SK-N-SH (cell line): ENCODE measurements around the gene AGPAT3. TPM values are rescaled to one million over a fixed set of nuclear protein-coding genes. Genes with fewer than 3 reads are reported as not detected.

ENCODE experiments used
- CTCF ChIA-PET: fragments of 300-600, 350-600 bp; formaldehyde crosslinking; extraction: SDS; loops from one replicate; lab custom pipeline; 2021; lab: Yijun Ruan, JAX
- POLR2A ChIA-PET: fragments of 350-600 bp; sonication (Branson Sonifier 250); formaldehyde crosslinking; extraction: SDS; loops from one replicate; lab custom pipeline; 2020; ENCODE audit warnings: antibody characterized with exemption, inconsistent platforms; lab: Yijun Ruan, JAX
- DNase-seq: peaks from one replicate; pipeline ENCODE4 v3.0.0; 2012
- H2AFZ ChIP-seq: fragments of 200-600 bp; sonication (generic); 2 replicates; pipeline ENCODE4 v1.8.1; 2016; ENCODE audit warnings: antibody characterized with exemption, mild to moderate bottlenecking, low read depth
- H3F3A ChIP-seq: fragments of 200-600 bp; sonication (generic); replicated peaks from 2 replicates; pipeline ENCODE3; 2016; ENCODE audit warnings: antibody characterized with exemption, mild to moderate bottlenecking; ENCODE audit not compliant: insufficient read depth
- H3K27ac ChIP-seq, 2 experiments: fragments of 200-500 bp in 1 of 2; fragments of 200-600 bp in 1 of 2; sonication (Bioruptor generic) in 1 of 2; sonication (generic), shearing (Covaris generic) in 1 of 2; 2 replicates each; pipeline versions ENCODE4 v1.5.1 to v1.6.1; 2014 to 2016; ENCODE audit warnings: low read depth in 2 of 2, inconsistent platforms in 1 of 2, low read length in 1 of 2, mild to moderate bottlenecking in 1 of 2, mixed read lengths in 1 of 2
- H3K27me3 ChIP-seq: fragments of 200-600 bp; sonication (generic), shearing (Covaris generic); 2 replicates; pipeline ENCODE4 v1.6.1; 2016; ENCODE audit warnings: mixed run types; ENCODE audit not compliant: insufficient read depth
- H3K36me3 ChIP-seq, 2 experiments: fragments of 200-500 bp in 1 of 2; fragments of 200-600 bp in 1 of 2; sonication (Bioruptor generic) in 1 of 2; sonication (generic) in 1 of 2; replicated peaks in 1 of 2; 2 replicates each; pipeline versions ENCODE3 to v1.5.1; 2014 to 2016; ENCODE audit warnings: low read length in 1 of 2, mild to moderate bottlenecking in 1 of 2; ENCODE audit not compliant: insufficient read depth in 2 of 2, control insufficient read depth in 1 of 2
- H3K4me1 ChIP-seq, 2 experiments: fragments of 200-500 bp in 1 of 2; fragments of 200-600 bp in 1 of 2; sonication (Bioruptor generic) in 1 of 2; sonication (generic), shearing (Covaris generic) in 1 of 2; 2 replicates each; pipeline versions ENCODE4 v1.5.1 to v1.6.1; 2014 to 2016; ENCODE audit warnings: low read depth in 1 of 2, low read length in 1 of 2, mixed run types in 1 of 2; ENCODE audit not compliant: insufficient read depth in 2 of 2, control insufficient read depth in 1 of 2
- H3K4me2 ChIP-seq: fragments of 200-600 bp; sonication (generic), shearing (Covaris generic); 2 replicates; pipeline ENCODE4 v1.6.1; 2017; ENCODE audit warnings: mixed run types
- H3K4me3 ChIP-seq, 2 experiments: fragments of 200-500 bp in 1 of 2; fragments of 200-600 bp in 1 of 2; sonication (Bioruptor generic) in 1 of 2; sonication (generic), shearing (Covaris generic) in 1 of 2; 2 replicates each; pipeline versions ENCODE4 v1.5.1 to v1.8.1; 2014 to 2016; ENCODE audit warnings: low read depth in 2 of 2, inconsistent platforms in 1 of 2, low read length in 1 of 2, mild to moderate bottlenecking in 1 of 2, mixed read lengths in 1 of 2, moderate library complexity in 1 of 2
- H3K79me2 ChIP-seq: fragments of 200-600 bp; sonication (generic); 2 replicates; pipeline ENCODE4 v1.8.1; 2017; ENCODE audit warnings: mild to moderate bottlenecking; ENCODE audit not compliant: insufficient read depth
- H3K9ac ChIP-seq: fragments of 200-600 bp; sonication (generic); 2 replicates; pipeline ENCODE4 v1.6.1; 2017; ENCODE audit warnings: mixed run types
- H3K9me2 ChIP-seq: fragments of 200-600 bp; sonication (generic); 2 replicates; pipeline ENCODE4 v1.6.1; 2017; ENCODE audit warnings: mixed run types
- H3K9me3 ChIP-seq: fragments of 200-600 bp; sonication (generic); 2 replicates; pipeline ENCODE4 v1.6.1; 2017; ENCODE audit warnings: mixed run types, mild to moderate bottlenecking, moderate library complexity
- H4K20me1 ChIP-seq: fragments of 200-600 bp; sonication (generic); 2 replicates; pipeline ENCODE4 v1.6.1; 2017; ENCODE audit warnings: mild to moderate bottlenecking, mixed run types; ENCODE audit not compliant: insufficient read depth
- CHD2 ChIP-seq: fragments of 150-350 bp; IDR thresholded peaks from 2 replicates; pipeline ENCODE4 v1.6.1; 2018; ENCODE audit warnings: low read length; ENCODE audit not compliant: partially characterized antibody
- ELF1 ChIP-seq: IDR thresholded peaks from 2 replicates; pipeline ENCODE4 v1.4.0; 2012
- EP300 ChIP-seq, 2 experiments: IDR thresholded peaks; 2 replicates each; pipeline versions ENCODE4 v1.4.0 to v1.6.1; 2012; ENCODE audit warnings: borderline replicate concordance in 1 of 2, low read depth in 1 of 2, low read length in 1 of 2
- FOSL2 ChIP-seq: IDR thresholded peaks from 2 replicates; pipeline ENCODE4 v1.4.0; 2012; ENCODE audit warnings: low read depth, mild to moderate bottlenecking, moderate library complexity, borderline replicate concordance
- GABPA ChIP-seq: IDR thresholded peaks from 2 replicates; pipeline ENCODE4 v1.4.0; 2012; ENCODE audit warnings: low read depth, mild to moderate bottlenecking
- NFIC ChIP-seq: IDR thresholded peaks from 2 replicates; pipeline ENCODE4 v1.4.0; 2012; ENCODE audit warnings: borderline replicate concordance
- POLR2AphosphoS5 ChIP-seq: IDR thresholded peaks from 2 replicates; pipeline ENCODE4 v1.6.1; 2012; ENCODE audit warnings: low read depth, low read length
- RAD21 ChIP-seq: IDR thresholded peaks from 2 replicates; pipeline ENCODE4 v1.6.1; 2012; ENCODE audit warnings: mild to moderate bottlenecking, low read length
- RFX5 ChIP-seq: IDR thresholded peaks from 2 replicates; pipeline ENCODE4 v1.6.1; 2012; ENCODE audit warnings: mild to moderate bottlenecking, improper control_type of control experiment, low read length
- RXRA ChIP-seq: IDR thresholded peaks from 2 replicates; pipeline ENCODE4 v1.4.0; 2012; ENCODE audit warnings: low read depth, mild to moderate bottlenecking, borderline replicate concordance
- SIN3A ChIP-seq: IDR thresholded peaks from 2 replicates; pipeline ENCODE4 v1.6.1; 2012; ENCODE audit warnings: low read depth, mild to moderate bottlenecking, low read length, moderate library complexity, borderline replicate concordance
- SMC3 ChIP-seq: IDR thresholded peaks from 2 replicates; pipeline ENCODE4 v1.6.1; 2012; ENCODE audit warnings: low read depth, low read length, improper control_type of control experiment
- TAF1 ChIP-seq: IDR thresholded peaks from 2 replicates; pipeline ENCODE4 v1.6.1; 2012; ENCODE audit warnings: low read depth, mild to moderate bottlenecking, low read length, moderate library complexity, borderline replicate concordance
- TCF12 ChIP-seq: IDR thresholded peaks from 2 replicates; pipeline ENCODE4 v1.4.0; 2012
- TEAD4 ChIP-seq: IDR thresholded peaks from 2 replicates; pipeline ENCODE4 v1.4.0; 2012; ENCODE audit warnings: mild to moderate bottlenecking, borderline replicate concordance; ENCODE audit not compliant: insufficient read depth
- USF1 ChIP-seq: IDR thresholded peaks from 2 replicates; pipeline ENCODE4 v1.4.0; 2012; ENCODE audit warnings: low read depth, borderline replicate concordance
- WGBS: methylation state at CpG from one replicate; pipeline ENCODE4 v1.1.6; 2017; ENCODE audit warnings: low lambda C conversion rate; 5-methylcytosine and 5-hydroxymethylcytosine counted together
- polyA plus RNA-seq, 3 experiments: library from polyadenylated mRNA; depleted of rRNA; stranded (reverse); fragments of >200 nt; gene quantifications; 2 replicates each; pipeline ENCODE4 v1.2.3, GENCODE V29; 2012
- TF ChIP-seq, protein P1 (sequence below): fragments of 150-350 bp; IDR thresholded peaks from 2 replicates; pipeline ENCODE4 v1.6.1; 2016; ENCODE audit warnings: mild to moderate bottlenecking, low read depth, low read length
- TF ChIP-seq, protein P2 (sequence below): fragments of 200-600 bp; sonication (generic); IDR thresholded peaks from 2 replicates; pipeline ENCODE4 v1.6.1; 2017; ENCODE audit warnings: antibody characterized with exemption, mild to moderate bottlenecking, moderate library complexity
- TF ChIP-seq, protein P3 (sequence below): IDR thresholded peaks from 2 replicates; pipeline ENCODE4 v1.6.1; 2012; ENCODE audit warnings: mild to moderate bottlenecking, low read depth, low read length, moderate library complexity
- TF ChIP-seq, protein P4 (sequence below): IDR thresholded peaks from 2 replicates; pipeline ENCODE4 v1.4.0; 2012; ENCODE audit warnings: low read depth, borderline replicate concordance

Gene AGPAT3
- polyA plus RNA-seq, 1 of the 3 experiments (the other 2 are of a cell fraction), result 35.3 TPM

DNA sequence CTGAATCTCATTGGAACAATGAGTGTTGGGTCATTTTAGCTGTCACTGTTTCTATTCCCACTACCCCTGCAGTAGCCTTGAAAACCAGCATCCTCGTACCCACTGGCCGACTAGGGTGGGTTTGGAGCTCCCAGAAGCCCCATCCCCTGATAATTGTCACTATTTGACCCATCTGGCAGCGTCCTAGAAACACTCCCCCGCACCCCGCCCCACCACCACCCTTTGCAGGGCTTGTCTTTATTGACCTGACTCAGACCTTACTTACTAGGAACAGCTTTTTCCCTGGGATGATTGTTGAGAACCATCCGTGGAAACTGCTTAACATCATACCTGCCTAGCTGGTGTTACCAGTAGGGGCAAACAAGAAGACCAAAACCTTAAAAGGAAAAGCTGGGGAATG lies 28.4 kb upstream of the AGPAT3 start:
- no peaks in the 10 kb centered on the region for H3K4me1 ChIP-seq
- H3K79me2 ChIP-seq, result no peaks in the 10 kb centered on the region
- no peak overlapping the region for H2AFZ ChIP-seq
- no peak overlapping the region for H3K4me2 ChIP-seq
- 36% methylated on average over 6 of the region's 6 CpGs for WGBS
- no peaks in the 10 kb centered on the region for H3K36me3 ChIP-seq
- H3K27me3 ChIP-seq, result peaks cover 11% of the 10 kb centered on the region; the same call in 1 of the 2 replicates
- H4K20me1 ChIP-seq, result no peaks in the 10 kb centered on the region
- no peaks in the 10 kb centered on the region for H3F3A ChIP-seq
- TF ChIP-seq, protein P1, sequence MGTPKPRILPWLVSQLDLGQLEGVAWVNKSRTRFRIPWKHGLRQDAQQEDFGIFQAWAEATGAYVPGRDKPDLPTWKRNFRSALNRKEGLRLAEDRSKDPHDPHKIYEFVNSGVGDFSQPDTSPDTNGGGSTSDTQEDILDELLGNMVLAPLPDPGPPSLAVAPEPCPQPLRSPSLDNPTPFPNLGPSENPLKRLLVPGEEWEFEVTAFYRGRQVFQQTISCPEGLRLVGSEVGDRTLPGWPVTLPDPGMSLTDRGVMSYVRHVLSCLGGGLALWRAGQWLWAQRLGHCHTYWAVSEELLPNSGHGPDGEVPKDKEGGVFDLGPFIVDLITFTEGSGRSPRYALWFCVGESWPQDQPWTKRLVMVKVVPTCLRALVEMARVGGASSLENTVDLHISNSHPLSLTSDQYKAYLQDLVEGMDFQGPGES, result no peak
- no peak for TF ChIP-seq TAF1
- TF ChIP-seq, protein P2, sequence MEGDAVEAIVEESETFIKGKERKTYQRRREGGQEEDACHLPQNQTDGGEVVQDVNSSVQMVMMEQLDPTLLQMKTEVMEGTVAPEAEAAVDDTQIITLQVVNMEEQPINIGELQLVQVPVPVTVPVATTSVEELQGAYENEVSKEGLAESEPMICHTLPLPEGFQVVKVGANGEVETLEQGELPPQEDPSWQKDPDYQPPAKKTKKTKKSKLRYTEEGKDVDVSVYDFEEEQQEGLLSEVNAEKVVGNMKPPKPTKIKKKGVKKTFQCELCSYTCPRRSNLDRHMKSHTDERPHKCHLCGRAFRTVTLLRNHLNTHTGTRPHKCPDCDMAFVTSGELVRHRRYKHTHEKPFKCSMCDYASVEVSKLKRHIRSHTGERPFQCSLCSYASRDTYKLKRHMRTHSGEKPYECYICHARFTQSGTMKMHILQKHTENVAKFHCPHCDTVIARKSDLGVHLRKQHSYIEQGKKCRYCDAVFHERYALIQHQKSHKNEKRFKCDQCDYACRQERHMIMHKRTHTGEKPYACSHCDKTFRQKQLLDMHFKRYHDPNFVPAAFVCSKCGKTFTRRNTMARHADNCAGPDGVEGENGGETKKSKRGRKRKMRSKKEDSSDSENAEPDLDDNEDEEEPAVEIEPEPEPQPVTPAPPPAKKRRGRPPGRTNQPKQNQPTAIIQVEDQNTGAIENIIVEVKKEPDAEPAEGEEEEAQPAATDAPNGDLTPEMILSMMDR, result no peak
- TF ChIP-seq GABPA, result no peak
- TF ChIP-seq TEAD4, result no peak
- TF ChIP-seq RAD21, result no peak
- TF ChIP-seq, protein P3, sequence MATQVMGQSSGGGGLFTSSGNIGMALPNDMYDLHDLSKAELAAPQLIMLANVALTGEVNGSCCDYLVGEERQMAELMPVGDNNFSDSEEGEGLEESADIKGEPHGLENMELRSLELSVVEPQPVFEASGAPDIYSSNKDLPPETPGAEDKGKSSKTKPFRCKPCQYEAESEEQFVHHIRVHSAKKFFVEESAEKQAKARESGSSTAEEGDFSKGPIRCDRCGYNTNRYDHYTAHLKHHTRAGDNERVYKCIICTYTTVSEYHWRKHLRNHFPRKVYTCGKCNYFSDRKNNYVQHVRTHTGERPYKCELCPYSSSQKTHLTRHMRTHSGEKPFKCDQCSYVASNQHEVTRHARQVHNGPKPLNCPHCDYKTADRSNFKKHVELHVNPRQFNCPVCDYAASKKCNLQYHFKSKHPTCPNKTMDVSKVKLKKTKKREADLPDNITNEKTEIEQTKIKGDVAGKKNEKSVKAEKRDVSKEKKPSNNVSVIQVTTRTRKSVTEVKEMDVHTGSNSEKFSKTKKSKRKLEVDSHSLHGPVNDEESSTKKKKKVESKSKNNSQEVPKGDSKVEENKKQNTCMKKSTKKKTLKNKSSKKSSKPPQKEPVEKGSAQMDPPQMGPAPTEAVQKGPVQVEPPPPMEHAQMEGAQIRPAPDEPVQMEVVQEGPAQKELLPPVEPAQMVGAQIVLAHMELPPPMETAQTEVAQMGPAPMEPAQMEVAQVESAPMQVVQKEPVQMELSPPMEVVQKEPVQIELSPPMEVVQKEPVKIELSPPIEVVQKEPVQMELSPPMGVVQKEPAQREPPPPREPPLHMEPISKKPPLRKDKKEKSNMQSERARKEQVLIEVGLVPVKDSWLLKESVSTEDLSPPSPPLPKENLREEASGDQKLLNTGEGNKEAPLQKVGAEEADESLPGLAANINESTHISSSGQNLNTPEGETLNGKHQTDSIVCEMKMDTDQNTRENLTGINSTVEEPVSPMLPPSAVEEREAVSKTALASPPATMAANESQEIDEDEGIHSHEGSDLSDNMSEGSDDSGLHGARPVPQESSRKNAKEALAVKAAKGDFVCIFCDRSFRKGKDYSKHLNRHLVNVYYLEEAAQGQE, result no peak
- no peak for TF ChIP-seq RXRA
- no peak for TF ChIP-seq USF1
- TF ChIP-seq SMC3, result no peak
- no peak for TF ChIP-seq NFIC
- TF ChIP-seq, protein P4, sequence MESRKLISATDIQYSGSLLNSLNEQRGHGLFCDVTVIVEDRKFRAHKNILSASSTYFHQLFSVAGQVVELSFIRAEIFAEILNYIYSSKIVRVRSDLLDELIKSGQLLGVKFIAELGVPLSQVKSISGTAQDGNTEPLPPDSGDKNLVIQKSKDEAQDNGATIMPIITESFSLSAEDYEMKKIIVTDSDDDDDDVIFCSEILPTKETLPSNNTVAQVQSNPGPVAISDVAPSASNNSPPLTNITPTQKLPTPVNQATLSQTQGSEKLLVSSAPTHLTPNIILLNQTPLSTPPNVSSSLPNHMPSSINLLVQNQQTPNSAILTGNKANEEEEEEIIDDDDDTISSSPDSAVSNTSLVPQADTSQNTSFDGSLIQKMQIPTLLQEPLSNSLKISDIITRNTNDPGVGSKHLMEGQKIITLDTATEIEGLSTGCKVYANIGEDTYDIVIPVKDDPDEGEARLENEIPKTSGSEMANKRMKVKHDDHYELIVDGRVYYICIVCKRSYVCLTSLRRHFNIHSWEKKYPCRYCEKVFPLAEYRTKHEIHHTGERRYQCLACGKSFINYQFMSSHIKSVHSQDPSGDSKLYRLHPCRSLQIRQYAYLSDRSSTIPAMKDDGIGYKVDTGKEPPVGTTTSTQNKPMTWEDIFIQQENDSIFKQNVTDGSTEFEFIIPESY, result no peak
- no peak for TF ChIP-seq ELF1
- TF ChIP-seq POLR2AphosphoS5, result no peak
- no peak for TF ChIP-seq CHD2
- TF ChIP-seq FOSL2, result no peak
- TF ChIP-seq EP300 (IDR thresholded peaks at IDR 0.05; ENCODE audit: borderline replicate concordance in 1 of 2, low read depth in 1 of 2, low read length in 1 of 2), result no peak
- TF ChIP-seq RFX5, result no peak
- no peak for TF ChIP-seq SIN3A
- TF ChIP-seq TCF12, result no peak
- no peak overlapping the region for H3K9ac ChIP-seq
- ChIA-PET CTCF (interaction anchor here (1.1 to 1.9 kb wide), 2 partner anchors 9 to 139 kb away, joined by 4 to 12 read pairs; no protein-coding TSS in a partner anchor), POLR2A (no interaction called here)
- no peaks in the 10 kb centered on the region for H3K9me3 ChIP-seq
- DNase-seq, result peak; percentile 7
- no peak overlapping the region for H3K4me3 ChIP-seq
- no peaks in the 10 kb centered on the region for H3K9me2 ChIP-seq
- H3K27ac ChIP-seq, result no peak overlapping the region
